ENCODE measurements around the gene LGI4.

Gene LGI4

GRCh38 chr19:35134601-35135242 lies at the start of gene LGI4:
Gene LGI4, minus strand, starts transcription at chr19:35135059. Its CDS starts 379 bp downstream, at chr19:35134680.
- Histone ChIP-seq H3K36me3 (ENCODE audit: control insufficient read depth, insufficient read depth, low read length) (no peaks in the 10 kb centered on the region), H3K9me3 (ENCODE audit: control insufficient read depth, low read length) (no peaks in the 10 kb centered on the region), H3K9ac (ENCODE audit: low read length) (no peak within 1 kb of the TSS), H3K4me1 (ENCODE audit: control insufficient read depth, insufficient read depth, low read length) (peaks cover 9% of the 10 kb centered on the region), H3K4me3 (ENCODE audit: low read length) (no peak within 1 kb of the TSS), H3K27me3 (ENCODE audit: control insufficient read depth, insufficient read depth, low read length) (no peaks in the 10 kb centered on the region)

- Histone ChIP-seq H3K9ac (ENCODE audit: low read length) (no peak overlapping the region), H3K4me3 (ENCODE audit: low read length) (no peak overlapping the region), H3K4me1 (ENCODE audit: control insufficient read depth, insufficient read depth, low read length) (no peaks in the 10 kb centered on the region)
Measured at GRCh38 chr19:35184267-35184666, 49.4 kb upstream of the LGI4 start.

GRCh38 chr19:35181387-35181786 lies 46.5 kb upstream of the LGI4 start:
- H3K4me3 ChIP-seq (ENCODE audit: low read length) = no peak overlapping the region
- no peaks in the 10 kb centered on the region for H3K4me1 ChIP-seq (ENCODE audit: control insufficient read depth, insufficient read depth, low read length)
- H3K27me3 ChIP-seq (ENCODE audit: control insufficient read depth, insufficient read depth, low read length) = no peaks in the 10 kb centered on the region
- no peaks in the 10 kb centered on the region for H3K9me3 ChIP-seq (ENCODE audit: control insufficient read depth, low read length)
- H3K36me3 ChIP-seq (ENCODE audit: control insufficient read depth, insufficient read depth, low read length) = no peaks in the 10 kb centered on the region
- H3K9ac ChIP-seq (ENCODE audit: low read length) = no peak overlapping the region

More at GRCh38 chr19:35184267-35184666, 49.4 kb upstream of the LGI4 start:
- Histone ChIP-seq H3K36me3 (ENCODE audit: control insufficient read depth, insufficient read depth, low read length) (no peaks in the 10 kb centered on the region), H3K9me3 (ENCODE audit: control insufficient read depth, low read length) (no peaks in the 10 kb centered on the region), H3K27me3 (ENCODE audit: control insufficient read depth, insufficient read depth, low read length) (no peaks in the 10 kb centered on the region)

GRCh38 chr19:35179830-35180229 lies 45.0 kb upstream of the LGI4 start:
- no peaks in the 10 kb centered on the region for H3K36me3 ChIP-seq (ENCODE audit: control insufficient read depth, insufficient read depth, low read length)

GRCh38 chr19:35178701-35179100 lies 43.8 kb upstream of the LGI4 start:
- Histone ChIP-seq H3K9ac (ENCODE audit: low read length) (no peak overlapping the region), H3K27me3 (ENCODE audit: control insufficient read depth, insufficient read depth, low read length) (no peaks in the 10 kb centered on the region), H3K9me3 (ENCODE audit: control insufficient read depth, low read length) (no peaks in the 10 kb centered on the region), H3K4me3 (ENCODE audit: low read length) (no peak overlapping the region), H3K36me3 (ENCODE audit: control insufficient read depth, insufficient read depth, low read length) (no peaks in the 10 kb centered on the region), H3K4me1 (ENCODE audit: control insufficient read depth, insufficient read depth, low read length) (peaks cover 7% of the 10 kb centered on the region)

More at GRCh38 chr19:35179830-35180229, 45.0 kb upstream of the LGI4 start:
- Histone ChIP-seq H3K27me3 (ENCODE audit: control insufficient read depth, insufficient read depth, low read length) (no peaks in the 10 kb centered on the region), H3K4me1 (ENCODE audit: control insufficient read depth, insufficient read depth, low read length) (peaks cover 7% of the 10 kb centered on the region), H3K4me3 (ENCODE audit: low read length) (no peak overlapping the region), H3K9me3 (ENCODE audit: control insufficient read depth, low read length) (no peaks in the 10 kb centered on the region), H3K9ac (ENCODE audit: low read length) (no peak overlapping the region)

- Histone ChIP-seq H3K9ac (ENCODE audit: low read length) (no peak overlapping the region), H3K4me3 (ENCODE audit: low read length) (no peak overlapping the region), H3K4me1 (ENCODE audit: control insufficient read depth, insufficient read depth, low read length) (peaks cover 13% of the 10 kb centered on the region), H3K36me3 (ENCODE audit: control insufficient read depth, insufficient read depth, low read length) (no peaks in the 10 kb centered on the region), H3K9me3 (ENCODE audit: control insufficient read depth, low read length) (no peaks in the 10 kb centered on the region), H3K27me3 (ENCODE audit: control insufficient read depth, insufficient read depth, low read length) (no peaks in the 10 kb centered on the region)
Measured at GRCh38 chr19:35177377-35178274, 42.8 kb upstream of the LGI4 start.

- Histone ChIP-seq H3K9me3 (ENCODE audit: control insufficient read depth, low read length) (no peaks in the 10 kb centered on the region), H3K4me3 (ENCODE audit: low read length) (no peak overlapping the region), H3K4me1 (ENCODE audit: control insufficient read depth, insufficient read depth, low read length) (peaks cover 19% of the 10 kb centered on the region), H3K36me3 (ENCODE audit: control insufficient read depth, insufficient read depth, low read length) (no peaks in the 10 kb centered on the region), H3K27me3 (ENCODE audit: control insufficient read depth, insufficient read depth, low read length) (no peaks in the 10 kb centered on the region), H3K9ac (ENCODE audit: low read length) (no peak overlapping the region)
Measured at GRCh38 chr19:35176181-35176570, 41.3 kb upstream of the LGI4 start.

GRCh38 chr19:35174226-35174625 lies 39.4 kb upstream of the LGI4 start:
- Histone ChIP-seq H3K27me3 (ENCODE audit: control insufficient read depth, insufficient read depth, low read length) (no peaks in the 10 kb centered on the region), H3K9ac (ENCODE audit: low read length) (no peak overlapping the region)

GRCh38 chr19:35171730-35172129 lies 36.9 kb upstream of the LGI4 start:
- Histone ChIP-seq H3K4me3 (ENCODE audit: low read length) (no peak overlapping the region), H3K27me3 (ENCODE audit: control insufficient read depth, insufficient read depth, low read length) (no peaks in the 10 kb centered on the region), H3K9ac (ENCODE audit: low read length) (no peak overlapping the region), H3K9me3 (ENCODE audit: control insufficient read depth, low read length) (no peaks in the 10 kb centered on the region), H3K4me1 (ENCODE audit: control insufficient read depth, insufficient read depth, low read length) (peaks cover 19% of the 10 kb centered on the region), H3K36me3 (ENCODE audit: control insufficient read depth, insufficient read depth, low read length) (no peaks in the 10 kb centered on the region)

More at GRCh38 chr19:35174226-35174625, 39.4 kb upstream of the LGI4 start:
- H3K36me3 ChIP-seq (ENCODE audit: control insufficient read depth, insufficient read depth, low read length) = no peaks in the 10 kb centered on the region
- H3K4me1 ChIP-seq (ENCODE audit: control insufficient read depth, insufficient read depth, low read length) = peaks cover 19% of the 10 kb centered on the region
- H3K4me3 ChIP-seq (ENCODE audit: low read length) = no peak overlapping the region
- no peaks in the 10 kb centered on the region for H3K9me3 ChIP-seq (ENCODE audit: control insufficient read depth, low read length)

- H3K9ac ChIP-seq (ENCODE audit: low read length) = no peak overlapping the region
- H3K4me1 ChIP-seq (ENCODE audit: control insufficient read depth, insufficient read depth, low read length) = peaks cover 12% of the 10 kb centered on the region
- H3K4me3 ChIP-seq (ENCODE audit: low read length) = no peak overlapping the region
- no peaks in the 10 kb centered on the region for H3K27me3 ChIP-seq (ENCODE audit: control insufficient read depth, insufficient read depth, low read length)
- H3K9me3 ChIP-seq (ENCODE audit: control insufficient read depth, low read length) = no peaks in the 10 kb centered on the region
- H3K36me3 ChIP-seq (ENCODE audit: control insufficient read depth, insufficient read depth, low read length) = no peaks in the 10 kb centered on the region
Measured at GRCh38 chr19:35170359-35171061, 35.7 kb upstream of the LGI4 start.

GRCh38 chr19:35169221-35169995 lies 34.5 kb upstream of the LGI4 start:
- no peaks in the 10 kb centered on the region for H3K36me3 ChIP-seq (ENCODE audit: control insufficient read depth, insufficient read depth, low read length)
- H3K9ac ChIP-seq (ENCODE audit: low read length) = no peak overlapping the region
- H3K4me1 ChIP-seq (ENCODE audit: control insufficient read depth, insufficient read depth, low read length) = peaks cover 12% of the 10 kb centered on the region
- H3K4me3 ChIP-seq (ENCODE audit: low read length) = no peak overlapping the region
- H3K27me3 ChIP-seq (ENCODE audit: control insufficient read depth, insufficient read depth, low read length) = no peaks in the 10 kb centered on the region
- H3K9me3 ChIP-seq (ENCODE audit: control insufficient read depth, low read length) = no peaks in the 10 kb centered on the region
